HEK293 (cell line): Measurements from ENCODE around the gene MARCHF9.

Source experiments
- CTCF ChIA-PET: fragments of 350-600 bp; formaldehyde crosslinking; extraction: SDS; loops from one replicate; lab custom pipeline; 2021; ENCODE audit warnings: antibody characterized with exemption; lab: Yijun Ruan, JAX
- POLR2A ChIA-PET: fragments of 300-600 bp; formaldehyde crosslinking; extraction: SDS; loops from one replicate; lab custom pipeline; 2020; ENCODE audit warnings: antibody characterized with exemption, inconsistent platforms; lab: Yijun Ruan, JAX
- H3K27ac ChIP-seq: fragments of 200-500 bp; sonication (Bioruptor generic); 2 replicates; pipeline ENCODE4 v1.5.1; 2014; ENCODE audit warnings: low read depth, low read length, control low read depth, inconsistent platforms; ENCODE audit errors: extremely low read depth
- H3K36me3 ChIP-seq, 2 experiments: fragments of 200-500 bp in 1 of 2; sonication (Bioruptor generic) in 1 of 2; 1 replicate in 1 of 2; 2 replicates in 1 of 2; pipeline ENCODE4 v1.5.1; 2014 to 2017; ENCODE audit warnings: inconsistent platforms in 2 of 2, low read length in 2 of 2; ENCODE audit not compliant: control insufficient read depth in 2 of 2, insufficient read depth in 1 of 2
- H3K4me1 ChIP-seq: fragments of 200-500 bp; sonication (Bioruptor generic); 2 replicates; pipeline ENCODE4 v1.5.1; 2014; ENCODE audit warnings: mild to moderate bottlenecking, low read length, inconsistent platforms; ENCODE audit not compliant: control insufficient read depth, insufficient read depth
- H3K4me3 ChIP-seq: 2 replicates; pipeline ENCODE4 v1.5.1; 2011; ENCODE audit warnings: low read depth, mild to moderate bottlenecking, control low read depth, low read length, moderate library complexity
- H3K9me3 ChIP-seq: fragments of 200-500 bp; sonication (Bioruptor generic); 2 replicates; pipeline ENCODE4 v1.5.1; 2014; ENCODE audit warnings: low read depth, low read length, inconsistent platforms; ENCODE audit not compliant: control insufficient read depth, insufficient read depth
- EGR2 ChIP-seq: fragments of 450-650 bp; formaldehyde crosslinking; IDR thresholded peaks from 2 replicates; pipeline ENCODE4 v1.5.1; 2016; ENCODE audit warnings: low read depth, missing biosample characterization, missing genetic modification characterization
- KLF10 ChIP-seq: fragments of 450-650 bp; IDR thresholded peaks from 2 replicates; pipeline ENCODE4 v1.5.1; 2018; ENCODE audit warnings: missing biosample characterization, mild to moderate bottlenecking, missing genetic modification characterization
- OVOL3 ChIP-seq: fragments of 450-650 bp; formaldehyde crosslinking; IDR thresholded peaks from 2 replicates; pipeline ENCODE4 v1.5.1; 2016; ENCODE audit warnings: missing biosample characterization, missing genetic modification characterization
- PRDM1 ChIP-seq: fragments of 450-650 bp; formaldehyde crosslinking; IDR thresholded peaks from 2 replicates; pipeline ENCODE4; 2016; ENCODE audit warnings: missing biosample characterization, missing genetic modification characterization
- REPIN1 ChIP-seq: fragments of 450-650 bp; formaldehyde crosslinking; IDR thresholded peaks from 2 replicates; pipeline ENCODE4 v1.5.1; 2017; ENCODE audit warnings: missing biosample characterization, missing genetic modification characterization, low read depth
- SCRT2 ChIP-seq: fragments of 450-650 bp; formaldehyde crosslinking; IDR thresholded peaks from 2 replicates; pipeline ENCODE4 v1.5.1; 2016; ENCODE audit warnings: missing biosample characterization, missing genetic modification characterization
- SETDB1 ChIP-seq: IDR thresholded peaks from one replicate; pipeline ENCODE4 v1.6.1; 2017; ENCODE audit warnings: mild to moderate bottlenecking, low read length, moderate library complexity, mixed read lengths; ENCODE audit not compliant: insufficient read length
- YY1 ChIP-seq: fragments of 450-650 bp; formaldehyde crosslinking; IDR thresholded peaks from 2 replicates; pipeline ENCODE4 v1.5.1; 2018; ENCODE audit warnings: missing biosample characterization, missing genetic modification characterization
- ZBTB8A ChIP-seq: fragments of 450-650 bp; formaldehyde crosslinking; IDR thresholded peaks from 2 replicates; pipeline ENCODE4 v1.5.1; 2016; ENCODE audit warnings: missing biosample characterization, missing genetic modification characterization
- ZNF16 ChIP-seq: fragments of 450-650 bp; formaldehyde crosslinking; IDR thresholded peaks from 2 replicates; pipeline ENCODE4 v1.5.1; 2016; ENCODE audit warnings: low read depth, missing biosample characterization, missing genetic modification characterization
- ZNF202 ChIP-seq: fragments of 450-650 bp; formaldehyde crosslinking; IDR thresholded peaks from 2 replicates; pipeline ENCODE4 v1.5.1; 2016; ENCODE audit warnings: missing biosample characterization, missing genetic modification characterization, borderline replicate concordance
- ZNF248 ChIP-seq: fragments of 450-650 bp; formaldehyde crosslinking; IDR thresholded peaks from 2 replicates; pipeline ENCODE4 v1.5.1; 2017; ENCODE audit warnings: missing biosample characterization, missing genetic modification characterization
- ZNF558 ChIP-seq: fragments of 450-650 bp; formaldehyde crosslinking; IDR thresholded peaks from 2 replicates; pipeline ENCODE4 v1.5.1; 2016; ENCODE audit warnings: missing biosample characterization, missing genetic modification characterization
- ZNF629 ChIP-seq: fragments of 450-650 bp; formaldehyde crosslinking; IDR thresholded peaks from 2 replicates; pipeline ENCODE4 v1.5.1; 2017; ENCODE audit warnings: missing biosample characterization, missing genetic modification characterization
- ZNF677 ChIP-seq: fragments of 450-650 bp; IDR thresholded peaks from 2 replicates; pipeline ENCODE4 v1.5.0; 2018; ENCODE audit warnings: missing biosample characterization, mild to moderate bottlenecking, missing genetic modification characterization, moderate library complexity
- TF ChIP-seq, protein P1 (sequence below): fragments of 450-650 bp; formaldehyde crosslinking; IDR thresholded peaks from 2 replicates; pipeline ENCODE4 v1.5.1; 2016; ENCODE audit warnings: missing biosample characterization, missing genetic modification characterization
- TF ChIP-seq, protein P2 (sequence below): fragments of 450-650 bp; formaldehyde crosslinking; IDR thresholded peaks from 2 replicates; pipeline ENCODE4 v1.5.1; 2016; ENCODE audit warnings: missing biosample characterization, missing genetic modification characterization
- TF ChIP-seq, protein P3 (sequence below): fragments of 450-650 bp; formaldehyde crosslinking; IDR thresholded peaks from 2 replicates; pipeline ENCODE4 v1.5.1; 2016; ENCODE audit warnings: missing biosample characterization, missing genetic modification characterization, low read depth
- TF ChIP-seq, protein P4 (sequence below): fragments of 450-650 bp; formaldehyde crosslinking; IDR thresholded peaks from 2 replicates; pipeline ENCODE4 v1.5.1; 2016; ENCODE audit warnings: missing biosample characterization, missing genetic modification characterization, low read depth
- TF ChIP-seq, protein P5 (sequence below): fragments of 450-650 bp; formaldehyde crosslinking; IDR thresholded peaks from 2 replicates; pipeline ENCODE4 v1.5.0; 2017; ENCODE audit warnings: missing biosample characterization, missing genetic modification characterization, borderline replicate concordance

Gene MARCHF9

DNA sequence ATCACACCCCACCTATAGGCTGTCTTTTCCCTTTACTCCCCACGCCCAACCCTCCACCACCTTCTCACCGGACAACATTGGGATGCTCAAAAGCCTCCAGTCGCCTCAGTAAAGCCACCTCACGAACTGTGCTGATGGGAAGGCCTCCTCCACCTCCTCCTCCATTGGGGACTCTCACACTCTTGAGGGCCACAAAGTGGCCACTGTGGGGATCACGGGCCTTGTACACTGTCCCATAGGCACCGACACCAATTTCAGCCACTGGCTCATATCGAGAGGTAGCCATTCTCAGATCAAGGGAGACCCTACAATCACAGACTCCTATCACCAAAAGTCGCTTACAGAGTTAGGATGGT, 3.5 kb upstream of the MARCHF9 start:
- Histone ChIP-seq H3K27ac (peak overlapping the region; percentile 84), H3K36me3 (peaks cover 17 to 50% of the 10 kb centered on the region in 2 experiments), H3K4me3 (peak overlapping the region; percentile 83), H3K4me1 (peaks cover 16% of the 10 kb centered on the region), H3K9me3 (no peaks in the 10 kb centered on the region)
- TF ChIP-seq ZNF16 (tag by site-specific recombination) (no peak), ZNF202 (tag by site-specific recombination) (no peak), SCRT2 (no peak), EGR2 (tag by site-specific recombination) (no peak), SETDB1 (no peak), ZNF677 (tag by site-specific recombination) (no peak)
- TF ChIP-seq, protein P1, sequence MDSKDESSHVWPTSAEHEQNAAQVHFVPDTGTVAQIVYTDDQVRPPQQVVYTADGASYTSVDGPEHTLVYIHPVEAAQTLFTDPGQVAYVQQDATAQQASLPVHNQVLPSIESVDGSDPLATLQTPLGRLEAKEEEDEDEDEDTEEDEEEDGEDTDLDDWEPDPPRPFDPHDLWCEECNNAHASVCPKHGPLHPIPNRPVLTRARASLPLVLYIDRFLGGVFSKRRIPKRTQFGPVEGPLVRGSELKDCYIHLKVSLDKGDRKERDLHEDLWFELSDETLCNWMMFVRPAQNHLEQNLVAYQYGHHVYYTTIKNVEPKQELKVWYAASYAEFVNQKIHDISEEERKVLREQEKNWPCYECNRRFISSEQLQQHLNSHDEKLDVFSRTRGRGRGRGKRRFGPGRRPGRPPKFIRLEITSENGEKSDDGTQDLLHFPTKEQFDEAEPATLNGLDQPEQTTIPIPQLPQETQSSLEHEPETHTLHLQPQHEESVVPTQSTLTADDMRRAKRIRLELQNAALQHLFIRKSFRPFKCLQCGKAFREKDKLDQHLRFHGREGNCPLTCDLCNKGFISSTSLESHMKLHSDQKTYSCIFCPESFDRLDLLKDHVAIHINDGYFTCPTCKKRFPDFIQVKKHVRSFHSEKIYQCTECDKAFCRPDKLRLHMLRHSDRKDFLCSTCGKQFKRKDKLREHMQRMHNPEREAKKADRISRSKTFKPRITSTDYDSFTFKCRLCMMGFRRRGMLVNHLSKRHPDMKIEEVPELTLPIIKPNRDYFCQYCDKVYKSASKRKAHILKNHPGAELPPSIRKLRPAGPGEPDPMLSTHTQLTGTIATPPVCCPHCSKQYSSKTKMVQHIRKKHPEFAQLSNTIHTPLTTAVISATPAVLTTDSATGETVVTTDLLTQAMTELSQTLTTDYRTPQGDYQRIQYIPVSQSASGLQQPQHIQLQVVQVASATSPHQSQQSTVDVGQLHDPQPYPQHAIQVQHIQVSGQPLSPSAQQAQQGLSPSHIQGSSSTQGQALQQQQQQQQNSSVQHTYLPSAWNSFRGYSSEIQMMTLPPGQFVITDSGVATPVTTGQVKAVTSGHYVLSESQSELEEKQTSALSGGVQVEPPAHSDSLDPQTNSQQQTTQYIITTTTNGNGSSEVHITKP (tag by site-specific recombination): 0 out of 2 replicates have a peak, but pooled peaks have one; percentile 26
- TF ChIP-seq, protein P2, sequence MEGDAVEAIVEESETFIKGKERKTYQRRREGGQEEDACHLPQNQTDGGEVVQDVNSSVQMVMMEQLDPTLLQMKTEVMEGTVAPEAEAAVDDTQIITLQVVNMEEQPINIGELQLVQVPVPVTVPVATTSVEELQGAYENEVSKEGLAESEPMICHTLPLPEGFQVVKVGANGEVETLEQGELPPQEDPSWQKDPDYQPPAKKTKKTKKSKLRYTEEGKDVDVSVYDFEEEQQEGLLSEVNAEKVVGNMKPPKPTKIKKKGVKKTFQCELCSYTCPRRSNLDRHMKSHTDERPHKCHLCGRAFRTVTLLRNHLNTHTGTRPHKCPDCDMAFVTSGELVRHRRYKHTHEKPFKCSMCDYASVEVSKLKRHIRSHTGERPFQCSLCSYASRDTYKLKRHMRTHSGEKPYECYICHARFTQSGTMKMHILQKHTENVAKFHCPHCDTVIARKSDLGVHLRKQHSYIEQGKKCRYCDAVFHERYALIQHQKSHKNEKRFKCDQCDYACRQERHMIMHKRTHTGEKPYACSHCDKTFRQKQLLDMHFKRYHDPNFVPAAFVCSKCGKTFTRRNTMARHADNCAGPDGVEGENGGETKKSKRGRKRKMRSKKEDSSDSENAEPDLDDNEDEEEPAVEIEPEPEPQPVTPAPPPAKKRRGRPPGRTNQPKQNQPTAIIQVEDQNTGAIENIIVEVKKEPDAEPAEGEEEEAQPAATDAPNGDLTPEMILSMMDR: peak; percentile 4; the same call in 1 of the 2 replicates
- CTCF ChIA-PET: interaction anchor here (0.6 to 1.8 kb wide), 2 partner anchors 15 to 25 kb away, joined by 3 to 6 read pairs; no protein-coding TSS in a partner anchor
- POLR2A ChIA-PET: interaction anchor here (0.7 to 1.2 kb wide), 4 partner anchors 15 to 293 kb away, joined by 3 to 4 read pairs (median 4); partner anchors contain the start of genes DDIT3 and TSFM

DNA sequence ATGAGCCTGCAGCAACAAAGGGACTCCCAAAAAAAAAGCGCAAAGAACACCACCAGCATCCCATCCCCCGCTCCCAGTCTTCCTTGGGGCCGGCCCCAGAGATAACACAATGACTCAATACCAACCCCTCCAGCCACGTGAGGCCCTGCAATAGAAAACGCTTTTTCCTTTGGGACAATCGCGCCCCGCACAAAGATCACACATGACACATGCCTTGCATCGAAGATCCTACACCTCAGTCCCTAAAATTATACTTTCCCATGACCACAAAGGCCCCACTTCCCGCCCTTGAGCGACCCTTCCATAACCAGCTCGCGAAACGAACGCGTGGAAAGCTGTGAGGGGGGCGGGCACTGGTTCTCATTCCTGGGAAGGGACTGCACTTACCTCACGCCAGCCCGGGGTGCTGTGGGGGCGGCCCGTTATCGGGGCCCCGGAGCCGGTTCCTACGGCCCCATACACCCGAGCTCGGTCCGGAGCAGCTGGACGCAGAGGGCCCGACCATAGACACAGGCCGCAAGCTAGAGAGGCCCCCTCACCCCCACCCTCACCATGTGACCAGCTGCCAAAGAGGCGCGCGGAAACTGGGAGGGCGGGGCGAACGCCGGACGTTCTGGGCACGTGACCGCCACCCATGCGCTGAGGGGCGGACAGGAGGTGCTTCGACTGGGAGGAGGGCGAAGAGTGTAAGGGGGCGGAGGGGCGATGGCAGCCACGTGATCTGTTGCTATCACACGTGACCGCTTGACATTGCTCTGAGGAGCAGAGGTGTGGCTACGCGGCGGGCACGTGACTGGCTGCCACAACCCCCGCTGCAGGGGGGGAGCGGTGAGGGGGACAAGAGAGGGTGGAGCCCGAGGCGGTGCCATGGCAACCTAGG, 2.9 kb upstream of the MARCHF9 start, which contains the start of gene CDK4:
TSS of gene CDK4 (minus strand) at position 523 of the 880 bp plus-strand sequence. CDS start 593 bp downstream, outside the sequence.
- POLR2A ChIA-PET: interaction anchor here (0.7 to 1.2 kb wide), 7 partner anchors 14 to 293 kb away, joined by 3 to 6 read pairs (median 3); partner anchors contain the start of genes DDIT3, EEF1AKMT3, METTL1 and TSFM
- peak within 1 kb of the TSS; percentile 83 for H3K4me3 ChIP-seq
- peaks cover 16% of the 10 kb centered on the region for H3K4me1 ChIP-seq
- H3K36me3 ChIP-seq: peaks cover 17 to 48% of the 10 kb centered on the region in 2 experiments
- no peaks in the 10 kb centered on the region for H3K9me3 ChIP-seq
- CTCF ChIA-PET: interaction anchor here (0.6 to 0.7 kb wide), 2 partner anchors 9 to 15 kb away, joined by 3 to 5 read pairs; no protein-coding TSS in a partner anchor
- H3K27ac ChIP-seq: peak within 1 kb of the TSS; percentile 84
- TF ChIP-seq OVOL3 (tag by site-specific recombination) (no peak), ZNF248 (tag by site-specific recombination) (no peak), ZNF558 (peak; percentile 63; the same call in 1 of the 2 replicates), YY1 (peak; percentile 41; the same call in 1 of the 2 replicates), PRDM1 (tag by site-specific recombination) (no peak), ZNF629 (peak; percentile 84), SCRT2 (peak; percentile 87), REPIN1 (tag by site-specific recombination) (0 out of 2 replicates have a peak, but pooled peaks have one; percentile 12), ZBTB8A (tag by site-specific recombination) (peak; percentile 66), KLF10 (tag by site-specific recombination) (peak; percentile 99)
- TF ChIP-seq, protein P3, sequence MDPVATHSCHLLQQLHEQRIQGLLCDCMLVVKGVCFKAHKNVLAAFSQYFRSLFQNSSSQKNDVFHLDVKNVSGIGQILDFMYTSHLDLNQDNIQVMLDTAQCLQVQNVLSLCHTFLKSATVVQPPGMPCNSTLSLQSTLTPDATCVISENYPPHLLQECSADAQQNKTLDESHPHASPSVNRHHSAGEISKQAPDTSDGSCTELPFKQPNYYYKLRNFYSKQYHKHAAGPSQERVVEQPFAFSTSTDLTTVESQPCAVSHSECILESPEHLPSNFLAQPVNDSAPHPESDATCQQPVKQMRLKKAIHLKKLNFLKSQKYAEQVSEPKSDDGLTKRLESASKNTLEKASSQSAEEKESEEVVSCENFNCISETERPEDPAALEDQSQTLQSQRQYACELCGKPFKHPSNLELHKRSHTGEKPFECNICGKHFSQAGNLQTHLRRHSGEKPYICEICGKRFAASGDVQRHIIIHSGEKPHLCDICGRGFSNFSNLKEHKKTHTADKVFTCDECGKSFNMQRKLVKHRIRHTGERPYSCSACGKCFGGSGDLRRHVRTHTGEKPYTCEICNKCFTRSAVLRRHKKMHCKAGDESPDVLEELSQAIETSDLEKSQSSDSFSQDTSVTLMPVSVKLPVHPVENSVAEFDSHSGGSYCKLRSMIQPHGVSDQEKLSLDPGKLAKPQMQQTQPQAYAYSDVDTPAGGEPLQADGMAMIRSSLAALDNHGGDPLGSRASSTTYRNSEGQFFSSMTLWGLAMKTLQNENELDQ (tag by site-specific recombination): no peak
- TF ChIP-seq, protein P4, sequence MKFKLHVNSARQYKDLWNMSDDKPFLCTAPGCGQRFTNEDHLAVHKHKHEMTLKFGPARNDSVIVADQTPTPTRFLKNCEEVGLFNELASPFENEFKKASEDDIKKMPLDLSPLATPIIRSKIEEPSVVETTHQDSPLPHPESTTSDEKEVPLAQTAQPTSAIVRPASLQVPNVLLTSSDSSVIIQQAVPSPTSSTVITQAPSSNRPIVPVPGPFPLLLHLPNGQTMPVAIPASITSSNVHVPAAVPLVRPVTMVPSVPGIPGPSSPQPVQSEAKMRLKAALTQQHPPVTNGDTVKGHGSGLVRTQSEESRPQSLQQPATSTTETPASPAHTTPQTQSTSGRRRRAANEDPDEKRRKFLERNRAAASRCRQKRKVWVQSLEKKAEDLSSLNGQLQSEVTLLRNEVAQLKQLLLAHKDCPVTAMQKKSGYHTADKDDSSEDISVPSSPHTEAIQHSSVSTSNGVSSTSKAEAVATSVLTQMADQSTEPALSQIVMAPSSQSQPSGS (tag by site-specific recombination): 0 out of 2 replicates have a peak, but pooled peaks have one; percentile 3
- TF ChIP-seq, protein P5, sequence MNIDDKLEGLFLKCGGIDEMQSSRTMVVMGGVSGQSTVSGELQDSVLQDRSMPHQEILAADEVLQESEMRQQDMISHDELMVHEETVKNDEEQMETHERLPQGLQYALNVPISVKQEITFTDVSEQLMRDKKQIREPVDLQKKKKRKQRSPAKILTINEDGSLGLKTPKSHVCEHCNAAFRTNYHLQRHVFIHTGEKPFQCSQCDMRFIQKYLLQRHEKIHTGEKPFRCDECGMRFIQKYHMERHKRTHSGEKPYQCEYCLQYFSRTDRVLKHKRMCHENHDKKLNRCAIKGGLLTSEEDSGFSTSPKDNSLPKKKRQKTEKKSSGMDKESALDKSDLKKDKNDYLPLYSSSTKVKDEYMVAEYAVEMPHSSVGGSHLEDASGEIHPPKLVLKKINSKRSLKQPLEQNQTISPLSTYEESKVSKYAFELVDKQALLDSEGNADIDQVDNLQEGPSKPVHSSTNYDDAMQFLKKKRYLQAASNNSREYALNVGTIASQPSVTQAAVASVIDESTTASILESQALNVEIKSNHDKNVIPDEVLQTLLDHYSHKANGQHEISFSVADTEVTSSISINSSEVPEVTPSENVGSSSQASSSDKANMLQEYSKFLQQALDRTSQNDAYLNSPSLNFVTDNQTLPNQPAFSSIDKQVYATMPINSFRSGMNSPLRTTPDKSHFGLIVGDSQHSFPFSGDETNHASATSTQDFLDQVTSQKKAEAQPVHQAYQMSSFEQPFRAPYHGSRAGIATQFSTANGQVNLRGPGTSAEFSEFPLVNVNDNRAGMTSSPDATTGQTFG: no peak; the same call in 1 of the 2 replicates
